NCI-H2196 treated with DMSO at 0.1 percent for 48 hours (cell line): ENCODE measurements around the gene PPP1R7.

Experiments used
- DNase-seq: peaks from one replicate; lab custom pipeline; 2025; ENCODE audit not compliant: unreplicated experiment; lab: John Stamatoyannopoulos, UW

Gene PPP1R7

GRCh38 chr2:241161646-241162281 is 11.5 kb downstream of the PPP1R7 start:
- DNase-seq: peak; percentile 68

DNA sequence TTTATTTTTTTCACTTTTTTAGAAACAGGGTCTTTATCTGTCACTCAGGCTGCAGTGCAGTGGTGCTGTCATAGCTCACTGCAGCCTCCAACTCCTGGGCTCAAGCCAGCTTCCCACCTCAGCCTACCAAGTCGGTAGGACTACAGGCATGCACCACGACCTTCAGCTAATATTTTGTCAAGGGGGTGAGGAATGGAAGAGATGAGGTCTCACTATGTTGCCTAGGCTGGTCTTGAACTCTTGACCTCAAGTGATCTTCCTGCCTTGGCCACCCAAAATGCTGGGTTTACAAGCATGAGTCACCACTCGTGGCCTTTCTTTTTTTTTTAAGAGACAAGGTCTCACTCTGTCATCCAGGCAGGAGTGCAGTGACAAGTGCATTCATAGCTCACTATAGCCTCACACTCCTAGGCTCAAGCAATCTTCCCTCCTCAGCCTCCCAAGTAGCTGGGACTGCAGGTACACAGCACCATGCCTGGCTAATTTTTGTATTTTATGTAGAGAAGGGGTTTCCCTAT is 13.4 kb downstream of the PPP1R7 start:
- DNase-seq: no peak

DNA sequence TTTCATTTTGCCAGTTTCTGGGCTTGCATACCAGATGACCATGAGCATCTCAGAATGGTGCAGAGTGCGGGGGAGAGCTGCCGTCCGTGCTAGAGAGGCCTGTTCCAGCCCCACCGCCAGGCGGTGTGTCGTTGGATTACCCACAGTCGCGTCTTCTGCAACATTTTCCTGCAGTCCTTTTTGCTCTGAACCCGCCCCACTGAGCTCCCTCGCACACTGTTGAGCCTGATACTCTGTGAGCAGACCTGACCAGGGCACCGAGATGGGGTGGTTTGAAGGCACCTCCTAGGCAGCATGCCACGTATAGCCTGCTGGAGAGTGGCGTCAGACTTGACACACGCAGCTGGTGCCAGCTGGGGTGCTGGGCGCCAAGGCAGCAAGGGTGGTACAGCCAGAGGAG is 18.1 kb downstream of the PPP1R7 start:
- DNase-seq: no peak

GRCh38 chr2:241173557-241173956 is 23.3 kb downstream of the PPP1R7 start:
- no peak for DNase-seq

DNA sequence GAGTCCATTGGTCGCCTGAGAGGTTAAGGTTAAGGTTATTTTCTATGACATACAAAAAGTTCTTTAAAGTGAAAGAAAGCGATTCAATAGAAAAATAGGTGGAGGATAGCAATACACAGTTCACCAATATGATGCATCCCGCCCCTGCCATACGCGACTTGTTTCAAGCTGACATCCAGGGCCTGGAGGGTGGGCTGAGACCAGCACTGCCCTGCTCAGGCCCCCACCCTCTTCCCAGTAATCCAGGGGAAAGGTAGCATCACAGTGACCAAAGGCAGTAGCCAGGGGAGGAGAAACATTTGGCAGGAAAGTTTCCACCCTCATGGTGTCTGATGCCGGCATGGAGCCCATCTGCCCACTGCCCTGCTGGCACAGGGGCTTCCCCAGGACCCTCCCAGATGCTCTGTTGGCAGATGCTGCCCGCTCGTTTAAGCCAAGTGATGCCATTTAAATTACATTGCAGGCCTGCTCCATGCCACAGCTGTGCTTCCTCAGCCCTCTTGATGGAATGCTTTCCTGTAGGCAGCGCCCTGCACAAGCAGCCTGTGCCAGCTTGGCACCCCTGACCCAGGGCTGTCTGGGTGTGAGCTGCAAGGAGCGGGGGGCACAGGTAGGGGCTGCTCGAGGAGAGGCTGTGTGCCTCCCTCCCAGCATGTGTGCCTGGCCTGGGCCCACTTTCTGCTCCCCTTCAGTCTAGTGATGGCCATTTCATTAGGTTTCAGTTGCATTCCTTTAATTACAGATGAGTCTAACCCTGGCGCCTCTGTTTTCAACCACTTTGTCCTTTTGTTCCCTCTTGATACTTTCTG is 27.5 kb downstream of the PPP1R7 start:
- no peak for DNase-seq

DNA sequence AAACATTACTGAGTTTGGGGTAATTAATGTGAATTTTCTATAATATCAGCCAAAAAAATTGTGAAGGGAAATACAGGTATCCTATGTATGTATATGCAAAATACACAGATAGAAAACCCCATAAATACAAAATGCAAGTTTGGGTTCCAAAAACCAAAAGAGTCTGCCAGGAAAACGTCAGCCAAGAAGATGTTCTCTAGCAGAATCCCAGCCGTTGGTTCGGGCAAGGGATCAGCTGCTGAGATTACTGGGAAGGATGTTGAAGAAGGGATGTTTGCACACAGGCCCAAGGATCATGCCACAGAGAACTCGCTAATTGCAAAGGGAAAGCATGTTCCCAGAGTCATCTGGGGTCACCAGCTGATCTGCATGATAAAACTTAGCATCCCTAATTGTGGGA is 28.7 kb downstream of the PPP1R7 start:
- DNase-seq: no peak

DNA sequence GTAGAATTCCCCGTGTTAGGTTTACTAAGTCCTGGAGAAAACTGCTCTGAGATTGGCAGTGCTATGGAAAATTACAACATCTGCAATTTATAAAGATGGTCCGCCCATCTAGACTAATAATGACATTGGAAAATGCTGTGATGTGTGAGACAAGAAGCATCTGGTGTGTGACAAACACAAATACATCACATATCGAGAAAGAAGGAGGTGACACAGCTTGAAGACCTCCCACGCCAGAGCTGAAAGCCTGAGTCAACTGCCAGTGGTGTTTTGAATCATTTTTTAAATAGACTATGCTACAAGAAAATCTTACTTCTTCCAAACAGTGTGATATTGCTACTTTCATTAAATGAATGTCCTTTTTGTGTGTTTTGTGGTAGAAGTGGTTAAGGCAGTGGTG is 29.6 kb downstream of the PPP1R7 start:
- no peak for DNase-seq

GRCh38 chr2:241180495-241180894 is 30.2 kb downstream of the PPP1R7 start:
- no peak for DNase-seq

DNA sequence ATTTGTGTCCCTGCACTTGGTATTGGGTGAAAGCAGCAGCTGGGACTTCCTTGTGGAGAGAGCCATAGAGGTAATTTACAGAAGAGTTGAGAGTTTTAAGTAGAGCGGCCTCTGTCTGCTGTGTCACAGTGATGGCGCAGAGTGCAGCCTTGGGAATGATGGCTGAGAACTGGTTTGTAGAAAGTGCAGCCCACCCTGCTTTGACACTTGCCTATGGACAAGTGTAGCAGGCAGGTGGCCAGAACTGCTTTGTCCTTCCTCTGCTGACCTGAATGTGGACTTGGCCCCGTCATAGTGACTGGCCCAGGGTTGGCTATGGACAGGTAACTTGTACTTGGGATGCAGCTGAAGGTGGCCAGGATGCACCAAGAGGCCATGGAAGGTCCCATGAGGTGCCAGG is 31.9 kb downstream of the PPP1R7 start:
- no peak for DNase-seq

GRCh38 chr2:241182531-241183133 is 32.4 kb downstream of the PPP1R7 start:
- DNase-seq: no peak

- no peak for DNase-seq
These were observed 33.0 kb downstream of the PPP1R7 start for GRCh38 chr2:241183221-241183620.

GRCh38 chr2:241184901-241185300 is 34.6 kb downstream of the PPP1R7 start:
- DNase-seq: no peak

DNA sequence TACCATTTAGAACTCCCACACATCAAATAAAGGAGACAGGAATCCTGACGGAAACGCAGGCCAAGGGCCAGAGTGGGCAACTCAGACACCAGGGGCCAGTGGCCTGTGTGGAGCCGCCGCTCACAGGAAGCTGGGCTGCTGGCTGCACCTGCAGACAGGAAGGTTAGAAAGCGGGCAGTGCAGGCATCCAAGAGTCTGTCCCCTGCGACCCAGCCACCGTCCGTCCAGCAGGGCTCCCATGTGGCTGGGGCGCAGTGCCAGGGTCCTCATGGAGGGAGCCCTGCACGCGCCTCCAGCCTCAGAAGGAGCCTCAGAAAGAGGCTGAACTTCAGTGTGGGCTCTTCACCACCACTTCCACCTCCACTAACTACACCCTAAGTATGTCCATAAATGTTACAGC is 35.7 kb downstream of the PPP1R7 start:
- DNase-seq: no peak

GRCh38 chr2:241187101-241187917 is 37.0 kb downstream of the PPP1R7 start:
- no peak for DNase-seq

GRCh38 chr2:241187918-241188234 is 37.6 kb downstream of the PPP1R7 start:
- DNase-seq: no peak

- DNase-seq: peak; percentile 19
These were observed 38.3 kb downstream of the PPP1R7 start, which contains the start of gene ANO7 for GRCh38 chr2:241188361-241189092. ANO7 (plus strand) TSS chr2:241188677; CDS start chr2:241190064, 1,387 bp downstream.

DNA sequence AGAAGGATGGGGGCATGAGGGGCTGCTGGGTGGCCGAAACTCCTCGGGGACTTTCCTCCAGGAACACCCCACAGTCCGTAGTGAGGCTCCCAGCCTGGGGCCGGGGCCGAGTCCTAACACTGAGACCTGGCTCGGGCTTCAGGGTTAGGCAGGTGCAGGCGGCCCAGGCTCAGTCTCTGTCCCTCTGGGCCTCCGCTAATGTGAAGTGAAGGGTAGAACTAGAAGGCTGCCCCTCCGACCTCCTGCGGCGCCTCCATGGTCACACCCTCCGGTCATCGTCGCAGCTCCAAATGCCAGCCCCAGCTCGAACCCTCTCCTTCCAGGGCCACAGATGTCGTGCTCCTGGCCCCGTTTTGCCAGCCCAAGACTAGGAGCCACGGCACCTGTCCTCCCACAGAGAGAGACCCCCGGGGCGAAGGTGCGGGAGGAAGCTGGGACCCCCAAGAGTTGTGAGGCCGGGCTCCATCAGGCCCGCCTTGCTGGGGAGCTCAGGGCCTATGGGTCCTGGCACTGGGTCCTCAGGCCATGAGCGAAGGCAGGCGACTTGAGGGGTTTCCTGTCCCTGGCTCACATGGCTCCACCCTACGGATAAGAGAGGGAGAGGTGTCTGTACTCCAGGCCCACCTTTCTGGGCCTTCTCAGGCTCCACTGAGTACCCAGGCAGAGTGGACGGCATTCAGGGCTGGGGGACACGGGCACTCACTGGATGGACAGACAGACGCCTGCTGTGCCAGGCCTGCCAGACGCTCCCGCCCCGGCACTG is 39.0 kb downstream of the PPP1R7 start:
- DNase-seq: no peak

GRCh38 chr2:241189856-241190201 is 39.6 kb downstream of the PPP1R7 start:
- DNase-seq: no peak

DNA sequence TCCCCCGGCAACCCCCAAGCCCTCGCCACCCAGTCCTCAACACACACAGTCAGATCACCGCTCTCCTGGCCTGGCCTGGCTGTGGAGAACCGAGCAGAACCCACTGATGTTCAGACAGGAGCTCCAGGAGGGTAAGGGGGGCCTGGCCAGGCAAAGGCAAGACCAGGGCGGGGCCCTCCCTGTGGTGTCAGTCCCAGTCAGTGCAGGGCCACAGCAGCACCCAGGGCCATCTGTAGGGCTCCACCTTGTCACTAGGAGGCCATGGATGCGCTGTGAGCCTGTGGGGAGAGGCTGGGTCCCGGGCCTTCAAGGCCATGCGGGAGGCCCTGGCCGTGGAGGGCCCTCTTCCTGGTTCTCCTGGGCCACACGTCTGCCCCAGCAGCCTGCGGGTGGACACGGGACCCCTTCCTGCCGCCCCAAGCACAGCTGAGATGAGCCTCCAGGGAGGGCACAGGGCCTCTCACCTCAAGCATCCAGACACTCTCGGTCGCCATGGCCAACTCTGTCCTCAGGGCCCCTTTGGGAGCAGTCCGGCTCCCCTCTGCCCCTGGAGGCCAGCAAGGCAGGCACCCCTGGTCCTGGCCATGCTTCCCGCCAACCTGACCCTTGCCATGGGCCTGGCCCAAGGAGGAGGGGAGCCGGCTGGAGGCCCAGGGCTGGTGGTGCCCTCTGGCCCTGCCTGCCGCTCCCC is 40.2 kb downstream of the PPP1R7 start:
- DNase-seq: no peak
